Astrocyte (in vitro differentiated cells and primary cell): ENCODE measurements around the gene LSP1.

Source experiments
- EZH2 ChIP-seq: IDR thresholded peaks from 2 replicates; pipeline ENCODE4 v1.6.1; 2012; ENCODE audit warnings: mild to moderate bottlenecking, low read length, inconsistent platforms; ENCODE audit not compliant: insufficient read depth
- TF ChIP-seq, protein P1 (sequence below): IDR thresholded peaks from 2 replicates; pipeline ENCODE4 v1.5.1; 2011; ENCODE audit warnings: low read depth, mild to moderate bottlenecking, inconsistent platforms, low read length, moderate library complexity; ENCODE audit not compliant: insufficient read depth

DNA sequence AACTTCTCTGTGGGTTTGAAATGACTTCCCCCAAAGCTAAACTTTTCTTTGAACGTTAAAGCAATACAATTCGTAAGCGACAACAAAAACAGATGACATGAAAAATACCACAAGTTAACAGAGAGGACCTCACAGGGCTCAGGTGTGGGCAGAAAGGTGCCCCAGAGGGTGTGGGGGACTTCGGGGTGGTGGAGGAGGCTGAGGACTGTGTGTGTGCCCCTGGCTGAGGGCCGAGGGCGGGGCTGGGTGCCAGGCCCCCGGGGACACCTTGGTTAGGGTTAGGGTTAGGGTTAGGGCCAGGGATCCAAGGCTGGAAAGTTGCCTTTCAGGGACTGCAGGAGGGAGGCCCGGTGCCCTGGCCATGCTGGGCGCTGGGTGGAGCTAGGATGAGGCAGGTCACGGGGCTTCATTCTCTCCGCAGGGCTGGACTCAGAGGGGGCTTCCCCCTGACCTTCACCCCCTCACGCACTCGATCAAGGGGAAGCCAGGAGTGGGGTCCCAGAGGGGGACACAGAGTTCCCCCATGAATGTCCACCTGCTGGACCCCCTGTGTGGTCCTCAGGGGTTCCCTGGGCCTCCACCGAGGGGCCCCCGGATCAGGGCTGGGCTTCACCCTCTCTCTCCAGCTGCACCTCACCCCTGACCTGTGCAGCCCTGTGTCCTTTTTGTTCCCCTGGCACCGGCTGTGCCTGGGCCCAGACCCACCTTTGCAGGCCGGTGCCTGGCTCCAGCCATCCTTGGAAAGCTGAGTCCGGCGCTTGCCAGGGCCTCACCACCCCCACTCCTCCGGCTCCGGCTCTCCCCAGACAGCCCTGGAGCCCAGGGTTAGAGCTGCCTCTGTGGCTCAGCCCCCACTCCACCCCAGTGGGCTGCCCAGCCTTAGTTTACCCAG is 7.1 kb upstream of the LSP1 start:
- TF ChIP-seq, protein P1, sequence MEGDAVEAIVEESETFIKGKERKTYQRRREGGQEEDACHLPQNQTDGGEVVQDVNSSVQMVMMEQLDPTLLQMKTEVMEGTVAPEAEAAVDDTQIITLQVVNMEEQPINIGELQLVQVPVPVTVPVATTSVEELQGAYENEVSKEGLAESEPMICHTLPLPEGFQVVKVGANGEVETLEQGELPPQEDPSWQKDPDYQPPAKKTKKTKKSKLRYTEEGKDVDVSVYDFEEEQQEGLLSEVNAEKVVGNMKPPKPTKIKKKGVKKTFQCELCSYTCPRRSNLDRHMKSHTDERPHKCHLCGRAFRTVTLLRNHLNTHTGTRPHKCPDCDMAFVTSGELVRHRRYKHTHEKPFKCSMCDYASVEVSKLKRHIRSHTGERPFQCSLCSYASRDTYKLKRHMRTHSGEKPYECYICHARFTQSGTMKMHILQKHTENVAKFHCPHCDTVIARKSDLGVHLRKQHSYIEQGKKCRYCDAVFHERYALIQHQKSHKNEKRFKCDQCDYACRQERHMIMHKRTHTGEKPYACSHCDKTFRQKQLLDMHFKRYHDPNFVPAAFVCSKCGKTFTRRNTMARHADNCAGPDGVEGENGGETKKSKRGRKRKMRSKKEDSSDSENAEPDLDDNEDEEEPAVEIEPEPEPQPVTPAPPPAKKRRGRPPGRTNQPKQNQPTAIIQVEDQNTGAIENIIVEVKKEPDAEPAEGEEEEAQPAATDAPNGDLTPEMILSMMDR = no peak
- no peak for TF ChIP-seq EZH2
